Hypothalamus (tissue), 51 donors: Measurements from ENCODE around the gene SCUBE3.
A peak's percentile ranks its signal among the peaks of the same experiment; 100 is the strongest.

Experiments used
- DNase-seq, 51 donors: peaks; one replicate each; lab custom pipeline; 2025; lab: John Stamatoyannopoulos, UW

Gene SCUBE3

DNA sequence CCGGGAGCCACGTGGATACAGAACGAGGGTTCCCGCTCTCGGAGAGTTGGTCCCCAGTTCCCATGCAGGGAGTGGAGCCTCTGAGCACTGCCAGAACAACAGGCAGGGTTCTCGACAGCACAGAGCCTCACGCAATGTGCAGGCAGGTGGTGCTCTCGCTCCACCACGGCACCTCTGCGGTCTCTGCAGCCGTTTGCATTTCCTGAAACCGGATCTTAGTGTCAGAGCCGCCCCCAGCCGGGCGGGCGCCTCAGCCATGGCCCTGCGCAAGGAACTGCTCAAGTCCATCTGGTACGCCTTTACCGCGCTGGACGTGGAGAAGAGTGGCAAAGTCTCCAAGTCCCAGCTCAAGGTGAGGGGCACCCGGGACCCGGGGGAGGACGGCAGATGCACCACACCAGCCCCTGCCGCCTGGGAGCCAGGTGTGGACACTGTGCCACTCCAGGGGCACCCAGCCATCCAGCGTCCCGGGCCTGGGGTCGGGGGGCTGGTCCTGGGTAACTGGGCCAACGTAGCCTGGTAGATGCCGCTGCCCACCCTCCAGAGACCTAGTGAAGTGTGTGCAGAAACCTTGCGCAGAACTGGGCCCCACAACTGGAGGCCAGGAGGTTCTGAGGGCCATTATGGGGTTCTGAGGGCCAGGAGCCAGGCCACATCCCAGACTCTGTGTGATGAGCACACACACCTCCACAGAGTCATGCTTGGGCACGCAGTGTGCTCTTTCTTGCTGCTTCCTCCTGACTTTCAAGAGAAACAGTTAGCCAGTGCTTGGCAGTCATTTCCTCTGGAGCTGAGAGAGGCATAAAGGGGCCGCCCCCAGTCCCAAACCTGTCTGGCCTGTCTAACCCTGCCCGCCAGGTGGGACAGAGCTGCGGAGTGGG, 84.1 kb downstream of the SCUBE3 start, which contains the start of gene DEF6:
DEF6 (plus strand) TSS at position 218 of the 881 bp plus-strand sequence; CDS start at position 257, 39 bp downstream.
- peak in 20 of 51 donors; percentile 9 to 57 (median 28) for DNase-seq

DNA sequence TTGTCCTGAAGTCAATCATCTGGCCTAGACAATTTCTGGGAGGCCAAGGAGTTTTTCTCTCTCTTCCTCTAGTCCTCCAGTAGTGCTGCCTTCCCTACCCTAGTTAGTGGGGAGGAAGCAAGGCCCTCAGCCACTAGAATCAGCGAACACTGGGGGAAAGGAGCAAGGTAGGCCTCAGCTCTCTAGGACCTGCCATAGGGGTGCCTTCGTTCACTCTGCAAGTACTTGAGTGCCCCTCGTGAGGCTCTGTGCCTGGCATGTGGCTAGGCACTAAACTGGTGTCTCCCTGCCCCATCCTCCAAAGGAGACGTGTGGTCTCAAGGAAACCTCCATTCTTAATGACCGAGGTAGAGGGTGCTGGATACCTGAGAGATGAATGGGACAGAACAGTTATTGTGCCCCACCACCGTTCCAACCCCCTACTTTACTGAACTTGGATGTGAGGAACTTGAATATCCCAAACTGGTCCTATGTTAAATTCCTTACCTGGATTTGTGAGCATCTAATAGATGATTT, 84.9 kb downstream of the SCUBE3 start:
- DNase-seq, result no peak

DNA sequence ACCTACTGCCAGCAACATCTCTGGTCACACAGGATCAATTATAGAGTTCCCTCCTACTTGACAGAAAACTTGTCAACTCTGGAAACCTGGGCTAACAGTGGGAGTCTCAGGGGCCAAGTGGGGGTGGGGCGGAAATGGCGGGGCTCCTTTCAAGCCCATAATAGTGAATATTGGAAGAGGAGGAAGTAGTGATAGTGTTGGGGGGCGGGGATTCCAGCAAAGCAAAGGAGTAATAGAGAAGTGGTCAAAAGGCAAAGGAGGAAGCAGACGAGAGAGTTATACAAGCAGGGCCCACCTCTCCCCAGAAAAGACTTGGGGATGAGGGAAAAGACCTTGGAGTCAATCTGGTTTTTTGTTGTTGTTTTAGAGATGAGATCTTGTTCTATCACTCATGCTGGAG, 85.9 kb downstream of the SCUBE3 start:
- peak in 6 of 51 donors; percentile 8 to 41 (median 15) for DNase-seq

DNA sequence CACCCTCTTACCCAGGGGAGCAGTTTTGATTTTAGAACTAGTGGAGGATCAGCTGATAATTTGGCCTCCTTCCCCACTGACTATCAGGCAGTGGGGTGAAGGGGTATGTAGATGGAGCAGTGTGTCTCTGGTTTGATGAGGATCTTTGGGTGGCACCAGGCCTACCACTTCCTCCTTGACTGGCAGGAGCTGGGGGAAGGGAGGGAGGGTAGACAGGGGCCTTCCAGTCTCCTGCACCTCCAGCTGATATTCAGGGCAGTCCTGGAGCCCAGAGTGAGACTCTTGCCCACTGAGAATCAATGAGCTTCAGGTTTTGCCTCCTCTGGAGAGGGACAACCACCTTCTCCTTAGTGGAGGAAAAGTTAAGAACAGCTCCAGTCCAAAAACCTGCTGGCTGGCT, 87.1 kb downstream of the SCUBE3 start:
- peak in 3 of 51 donors; percentile 5 to 10 (median 7) for DNase-seq
